AG08396 (cell line): ENCODE results near the gene VPS37B.

Experiments used
- DNase-seq: peaks from one replicate; pipeline ENCODE4 v3.0.0; 2012; ENCODE audit warnings: low spot score, mixed read lengths

VPS37B gene

GRCh38 chr12:122852336-122853275 is 43.3 kb downstream of the VPS37B start:
- DNase-seq, result peak; percentile 74

- DNase-seq, result peak; percentile 89
Measured at GRCh38 chr12:122851820-122852219, 44.1 kb downstream of the VPS37B start.

DNA sequence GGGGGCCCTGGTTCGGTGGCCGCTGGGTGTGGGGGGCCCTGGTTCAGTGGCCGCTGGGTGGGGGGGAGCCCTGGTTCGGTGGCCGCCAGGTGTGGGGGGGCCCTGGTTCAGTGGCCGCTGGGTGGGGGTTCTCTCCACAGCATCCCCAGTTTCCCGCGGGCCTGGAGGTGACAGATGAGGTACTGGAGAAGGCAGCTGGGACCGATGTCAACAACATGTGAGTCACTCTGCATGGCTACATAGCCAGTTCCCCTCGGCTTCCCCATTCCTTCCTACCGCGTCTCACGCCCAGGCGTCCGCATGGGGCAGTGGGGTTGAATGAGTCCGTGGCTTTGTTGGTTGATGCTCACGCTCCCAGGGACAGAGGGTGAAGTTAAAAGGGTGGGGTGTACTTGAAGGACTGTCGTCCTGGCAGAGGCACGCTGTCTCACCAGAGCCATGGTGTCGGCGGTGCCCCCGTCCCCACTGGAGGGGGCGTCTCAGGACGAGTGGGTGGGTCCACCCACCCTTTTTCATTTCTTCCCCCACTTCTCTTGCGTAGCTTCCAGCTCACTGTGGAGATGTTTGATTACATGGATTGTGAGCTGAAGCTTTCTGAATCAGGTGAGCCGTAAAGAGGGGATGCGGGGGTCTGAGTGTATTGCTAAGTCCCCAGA is 45.1 kb downstream of the VPS37B start:
- peak; percentile 84 for DNase-seq

- no peak for DNase-seq
Measured at GRCh38 chr12:122850048-122850445, 45.9 kb downstream of the VPS37B start.

- DNase-seq, result no peak
Measured at GRCh38 chr12:122849352-122850047, 46.4 kb downstream of the VPS37B start.

- no peak for DNase-seq
Measured at GRCh38 chr12:122848471-122849351, 47.2 kb downstream of the VPS37B start.

- DNase-seq, result no peak
Measured at GRCh38 chr12:122847921-122848421, 48.0 kb downstream of the VPS37B start.

- DNase-seq, result no peak
Measured at GRCh38 chr12:122847516-122847836, 48.4 kb downstream of the VPS37B start.

GRCh38 chr12:122846622-122847515 is 49.1 kb downstream of the VPS37B start:
- DNase-seq, result no peak

DNA sequence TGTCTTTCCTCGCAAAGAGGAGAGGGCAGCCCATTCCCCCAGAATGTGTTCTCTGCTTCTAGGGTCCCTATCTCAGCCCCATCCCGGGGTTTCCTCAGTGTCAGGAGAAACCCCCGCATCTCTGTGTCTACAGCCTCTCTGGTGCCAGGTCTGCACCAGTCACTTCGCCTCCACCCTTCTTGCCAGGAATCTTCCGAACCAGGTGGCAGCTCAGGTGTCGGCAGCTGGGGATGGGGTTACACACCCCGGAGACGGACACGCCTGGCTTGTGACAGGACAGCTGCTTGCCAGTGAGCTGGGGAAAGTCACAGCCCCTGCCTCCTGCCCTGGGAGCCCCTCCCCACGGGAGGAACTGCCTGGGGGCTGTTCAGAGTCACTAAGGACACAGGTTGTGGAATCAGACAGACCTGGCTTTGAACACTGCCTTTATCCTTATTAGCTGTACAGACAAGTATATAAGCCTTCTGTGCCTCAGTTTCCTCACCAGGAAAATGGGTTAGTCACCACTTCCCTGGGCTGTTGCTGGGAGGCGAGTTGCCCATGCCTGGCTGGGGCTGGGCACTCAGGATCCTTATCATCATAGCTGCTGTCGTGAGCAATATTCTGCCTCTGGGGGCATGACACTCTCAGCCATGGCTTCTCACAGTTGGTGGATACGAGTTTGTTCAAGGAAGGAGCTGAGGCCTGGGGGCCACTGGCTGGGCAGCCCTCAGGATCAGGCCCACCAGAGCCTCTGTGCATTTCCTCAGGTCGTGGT is 49.9 kb downstream of the VPS37B start:
- no peak for DNase-seq

DNA sequence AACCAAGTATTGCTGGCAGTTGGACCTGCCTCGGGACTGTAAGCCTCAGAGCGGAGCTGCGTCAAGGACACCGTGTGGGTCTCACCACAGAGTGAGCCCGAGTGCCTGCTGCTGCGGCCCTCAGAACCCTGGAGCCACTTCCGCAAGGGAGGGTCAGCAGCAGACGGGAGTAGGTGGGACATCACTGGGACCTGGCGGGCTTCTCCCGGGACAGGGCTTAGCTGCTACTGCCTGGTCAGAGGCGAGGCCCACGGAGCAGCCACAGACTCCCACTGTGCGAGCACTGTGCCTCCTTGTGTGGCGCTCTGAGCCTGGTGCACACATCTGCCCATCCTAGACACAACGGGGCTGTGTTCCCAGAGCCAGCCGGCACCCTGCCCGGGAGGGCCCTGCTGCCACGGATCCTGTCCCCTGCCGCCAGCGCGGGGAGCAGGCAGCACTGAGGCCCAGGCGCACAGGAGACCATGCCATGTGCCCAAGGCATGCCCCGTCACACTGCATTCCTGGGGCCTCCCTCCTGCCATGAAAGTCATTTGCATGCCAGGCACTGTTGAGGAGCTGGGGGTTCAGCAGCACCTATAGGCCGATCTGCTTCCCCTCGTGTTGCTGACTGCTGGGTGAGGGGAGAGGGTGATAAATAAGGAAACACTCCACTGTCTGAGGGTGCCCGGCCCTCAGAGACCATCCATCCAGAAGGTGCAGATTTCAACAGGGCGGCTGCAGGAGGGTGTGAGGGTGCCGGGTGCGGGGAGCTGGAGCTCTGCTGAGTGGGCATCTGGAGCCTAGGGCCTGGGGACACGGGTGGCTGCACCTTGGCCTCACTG is 50.7 kb downstream of the VPS37B start:
- DNase-seq, result no peak

DNA sequence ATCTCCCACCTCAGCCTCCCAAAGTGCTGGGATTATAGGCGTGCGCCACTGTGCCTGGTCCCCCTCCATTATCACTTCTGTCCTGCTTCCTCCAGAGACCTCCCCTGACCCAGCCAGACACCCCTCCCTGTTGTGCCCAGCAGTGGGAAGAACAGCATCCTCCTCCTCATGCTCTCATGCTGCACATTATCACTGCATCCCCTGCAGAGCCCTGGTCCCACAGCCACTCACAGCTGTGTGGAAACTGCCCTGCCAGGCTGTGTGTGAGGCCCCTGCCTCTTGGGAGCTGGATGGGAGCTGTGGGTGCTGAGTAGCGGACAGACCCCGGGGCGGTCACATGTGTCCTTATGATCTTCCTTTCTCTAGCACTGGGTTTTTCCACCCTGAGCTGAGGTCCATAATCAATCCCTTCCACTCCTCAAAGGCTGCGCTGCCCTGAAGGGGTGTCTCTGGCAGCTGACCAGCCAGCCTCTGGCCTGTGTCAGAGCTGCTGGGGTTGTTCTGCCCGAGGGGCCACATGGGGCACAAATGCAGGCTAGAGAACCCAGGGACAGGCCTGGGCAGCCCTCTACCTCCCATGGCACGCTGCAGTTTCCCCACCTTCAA is 51.5 kb downstream of the VPS37B start:
- no peak for DNase-seq

DNA sequence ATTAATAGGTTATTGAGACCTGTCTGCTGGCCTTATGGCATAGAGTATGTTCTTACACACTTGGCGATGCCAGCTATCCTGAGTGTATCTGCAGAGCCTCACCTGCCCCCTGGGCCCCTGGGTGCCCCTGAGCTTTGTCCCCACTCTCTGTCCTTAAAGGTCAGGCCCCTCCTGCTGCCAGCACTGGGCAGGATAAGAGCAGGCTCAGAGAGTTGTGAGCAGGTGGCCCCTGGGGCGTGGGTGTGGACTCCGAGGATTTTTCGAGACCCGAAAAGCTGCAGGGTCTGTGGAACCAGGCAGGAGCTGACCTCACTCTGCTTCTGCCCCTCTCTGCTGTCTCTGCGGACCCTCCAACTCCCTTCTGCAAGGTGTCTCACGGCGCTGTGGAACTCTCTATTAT is 52.5 kb downstream of the VPS37B start:
- no peak for DNase-seq

- DNase-seq, result no peak
Measured at GRCh38 chr12:122842505-122843405, 53.2 kb downstream of the VPS37B start.

GRCh38 chr12:122841544-122842321 is 54.2 kb downstream of the VPS37B start:
- DNase-seq, result peak; percentile 89
